ENCODE results near the gene POLG.

DNA sequence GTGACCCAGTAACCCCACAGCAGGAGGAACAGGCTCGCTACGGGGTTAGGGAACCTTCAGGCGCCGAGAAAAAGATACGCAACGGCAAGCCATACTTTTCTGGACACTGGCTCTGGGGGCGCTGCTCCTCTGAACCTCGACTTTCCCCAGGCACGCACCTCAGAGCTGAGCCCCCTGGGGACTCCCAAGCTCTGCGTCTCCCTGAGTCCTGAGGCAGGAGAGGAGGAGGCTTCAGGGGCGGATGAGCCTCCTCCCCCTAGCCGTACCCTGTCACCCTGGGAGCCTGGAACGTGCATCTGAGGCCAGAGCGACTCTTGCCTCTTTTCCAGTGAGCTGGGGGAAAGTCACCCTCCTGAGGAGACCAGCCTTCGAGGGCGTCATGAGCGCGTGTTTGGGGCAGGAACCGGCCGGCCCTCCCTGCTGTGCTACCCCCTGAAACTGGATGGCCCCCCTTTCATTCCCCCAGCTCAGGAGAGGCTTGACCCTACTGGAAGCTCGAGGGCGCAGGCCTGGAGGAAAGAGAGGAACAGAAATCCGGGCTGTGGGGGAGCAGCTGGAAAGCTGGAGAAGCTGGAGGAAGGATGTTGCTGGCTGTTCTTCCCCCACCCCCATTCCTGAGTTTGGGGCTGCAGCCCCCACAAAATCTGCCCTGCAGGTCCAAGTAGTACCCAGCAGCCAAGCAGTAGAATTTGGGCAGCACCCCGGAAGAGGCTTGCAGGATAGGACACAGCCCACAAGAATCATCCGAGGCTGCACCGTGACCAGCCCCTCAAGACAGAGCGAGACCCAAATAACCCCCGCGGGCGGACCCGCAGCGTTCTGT lies 25.1 kb upstream of the POLG start:
- no peak for TF ChIP-seq EZH2 (IDR thresholded peaks at IDR 0.05; ENCODE audit: low read length, unreplicated experiment)
- TF ChIP-seq, protein P1, sequence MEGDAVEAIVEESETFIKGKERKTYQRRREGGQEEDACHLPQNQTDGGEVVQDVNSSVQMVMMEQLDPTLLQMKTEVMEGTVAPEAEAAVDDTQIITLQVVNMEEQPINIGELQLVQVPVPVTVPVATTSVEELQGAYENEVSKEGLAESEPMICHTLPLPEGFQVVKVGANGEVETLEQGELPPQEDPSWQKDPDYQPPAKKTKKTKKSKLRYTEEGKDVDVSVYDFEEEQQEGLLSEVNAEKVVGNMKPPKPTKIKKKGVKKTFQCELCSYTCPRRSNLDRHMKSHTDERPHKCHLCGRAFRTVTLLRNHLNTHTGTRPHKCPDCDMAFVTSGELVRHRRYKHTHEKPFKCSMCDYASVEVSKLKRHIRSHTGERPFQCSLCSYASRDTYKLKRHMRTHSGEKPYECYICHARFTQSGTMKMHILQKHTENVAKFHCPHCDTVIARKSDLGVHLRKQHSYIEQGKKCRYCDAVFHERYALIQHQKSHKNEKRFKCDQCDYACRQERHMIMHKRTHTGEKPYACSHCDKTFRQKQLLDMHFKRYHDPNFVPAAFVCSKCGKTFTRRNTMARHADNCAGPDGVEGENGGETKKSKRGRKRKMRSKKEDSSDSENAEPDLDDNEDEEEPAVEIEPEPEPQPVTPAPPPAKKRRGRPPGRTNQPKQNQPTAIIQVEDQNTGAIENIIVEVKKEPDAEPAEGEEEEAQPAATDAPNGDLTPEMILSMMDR (conservative IDR thresholded peaks at IDR 0.05; ENCODE audit: low read depth, low read length): no peak

Measured in PC-3 (cell line).